Loucy (cell line): Measurements from ENCODE around the gene TBC1D24.

Experiments used
- H2AFZ ChIP-seq: fragments of 200-600 bp; sonication (generic); 2 replicates; pipeline ENCODE4 v1.6.0; 2016; ENCODE audit warnings: antibody characterized with exemption, mild to moderate bottlenecking, low read length, moderate library complexity
- H3F3A ChIP-seq: fragments of 200-600 bp; 2 replicates; pipeline ENCODE4 v1.6.0; 2016; ENCODE audit warnings: antibody characterized with exemption, low read depth, mild to moderate bottlenecking
- H3K27me3 ChIP-seq: fragments of 200-600 bp; sonication (generic); 2 replicates; pipeline ENCODE4 v1.6.1; 2014; ENCODE audit warnings: low read length, mild to moderate bottlenecking; ENCODE audit not compliant: insufficient read depth, poor library complexity, severe bottlenecking
- H3K36me3 ChIP-seq: fragments of 200-600 bp; sonication (generic); 2 replicates; pipeline ENCODE4 v1.6.1; 2016; ENCODE audit warnings: low read length; ENCODE audit not compliant: insufficient read depth
- H3K4me1 ChIP-seq: fragments of 200-600 bp; sonication (generic); 2 replicates; pipeline ENCODE4 v1.5.1; 2014; ENCODE audit warnings: low read length, mild to moderate bottlenecking; ENCODE audit not compliant: insufficient read depth, poor library complexity, severe bottlenecking
- H3K4me2 ChIP-seq: fragments of 200-600 bp; sonication (generic); 2 replicates; pipeline ENCODE4 v1.6.0; 2014; ENCODE audit warnings: antibody characterized with exemption, low read length, low read depth, mild to moderate bottlenecking; ENCODE audit not compliant: poor library complexity, severe bottlenecking
- H3K4me3 ChIP-seq: fragments of 200-600 bp; sonication (generic); 2 replicates; pipeline ENCODE4 v1.5.1; 2014; ENCODE audit warnings: low read length, mild to moderate bottlenecking, mixed read lengths; ENCODE audit not compliant: poor library complexity, severe bottlenecking
- H3K79me2 ChIP-seq: fragments of 200-600 bp; sonication (generic); 2 replicates; pipeline ENCODE4 v1.6.1; 2014; ENCODE audit warnings: low read length; ENCODE audit not compliant: insufficient read depth
- H3K9ac ChIP-seq: fragments of 200-600 bp; sonication (generic); 2 replicates; pipeline ENCODE4 v1.6.0; 2014; ENCODE audit warnings: mild to moderate bottlenecking, low read depth, low read length, moderate library complexity; ENCODE audit not compliant: poor library complexity, severe bottlenecking
- H3K9me2 ChIP-seq: fragments of 200-600 bp; sonication (generic); replicated peaks from 2 replicates; pipeline ENCODE4 v1.6.1; 2016; ENCODE audit warnings: low read depth, low read length, mixed read lengths
- H3K9me3 ChIP-seq: fragments of 200-600 bp; sonication (generic); 2 replicates; pipeline ENCODE4 v1.6.1; 2014; ENCODE audit warnings: mild to moderate bottlenecking, antibody characterized with exemption, low read length, low read depth; ENCODE audit not compliant: insufficient read depth
- H4K20me1 ChIP-seq: fragments of 200-600 bp; sonication (generic); 2 replicates; pipeline ENCODE4 v1.6.0; 2014; ENCODE audit warnings: antibody characterized with exemption, low read length, mild to moderate bottlenecking; ENCODE audit not compliant: insufficient read depth, poor library complexity, severe bottlenecking
- EZH2phosphoT487 ChIP-seq: fragments of 200-600 bp; IDR thresholded peaks from 2 replicates; pipeline ENCODE4 v1.6.1; 2018; ENCODE audit warnings: antibody characterized with exemption, mild to moderate bottlenecking, moderate library complexity, borderline replicate concordance
- TF ChIP-seq, protein P1 (sequence below): fragments of 200-600 bp; sonication (generic); conservative IDR thresholded peaks from 2 replicates; pipeline ENCODE4 v1.5.1; 2014; ENCODE audit warnings: mild to moderate bottlenecking, antibody characterized with exemption, low read length

Gene TBC1D24

DNA sequence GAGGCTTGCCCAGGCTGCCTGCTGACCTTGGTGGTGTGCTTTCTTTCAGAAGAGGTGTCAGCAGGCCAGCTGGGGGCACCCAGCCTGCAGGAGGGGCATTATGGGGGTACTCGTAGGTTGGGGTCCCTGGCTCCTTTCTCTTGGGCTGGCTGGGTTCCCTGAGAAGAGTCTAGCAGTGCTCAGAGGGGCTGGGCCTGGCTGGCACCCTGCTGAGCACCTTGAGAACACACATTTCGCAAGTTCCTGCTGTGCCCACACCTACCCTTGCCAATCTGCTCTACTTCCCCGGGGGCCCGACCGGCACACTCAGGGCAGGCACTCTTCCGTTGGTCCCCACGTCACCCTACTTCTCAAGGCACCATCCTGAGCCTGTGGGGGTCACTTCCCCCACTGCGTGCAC is 51.2 kb downstream of the TBC1D24 start:
- Histone ChIP-seq H3K9ac (no peak overlapping the region), H3K9me3 (no peaks in the 10 kb centered on the region), H3F3A (no peaks in the 10 kb centered on the region), H3K4me1 (no peaks in the 10 kb centered on the region), H3K9me2 (no peaks in the 10 kb centered on the region), H3K4me2 (no peak overlapping the region), H3K79me2 (no peaks in the 10 kb centered on the region), H4K20me1 (no peaks in the 10 kb centered on the region), H3K36me3 (no peaks in the 10 kb centered on the region), H3K27me3 (no peaks in the 10 kb centered on the region), H2AFZ (no peak overlapping the region), H3K4me3 (no peak overlapping the region)
- no peak for TF ChIP-seq EZH2phosphoT487
- TF ChIP-seq, protein P1, sequence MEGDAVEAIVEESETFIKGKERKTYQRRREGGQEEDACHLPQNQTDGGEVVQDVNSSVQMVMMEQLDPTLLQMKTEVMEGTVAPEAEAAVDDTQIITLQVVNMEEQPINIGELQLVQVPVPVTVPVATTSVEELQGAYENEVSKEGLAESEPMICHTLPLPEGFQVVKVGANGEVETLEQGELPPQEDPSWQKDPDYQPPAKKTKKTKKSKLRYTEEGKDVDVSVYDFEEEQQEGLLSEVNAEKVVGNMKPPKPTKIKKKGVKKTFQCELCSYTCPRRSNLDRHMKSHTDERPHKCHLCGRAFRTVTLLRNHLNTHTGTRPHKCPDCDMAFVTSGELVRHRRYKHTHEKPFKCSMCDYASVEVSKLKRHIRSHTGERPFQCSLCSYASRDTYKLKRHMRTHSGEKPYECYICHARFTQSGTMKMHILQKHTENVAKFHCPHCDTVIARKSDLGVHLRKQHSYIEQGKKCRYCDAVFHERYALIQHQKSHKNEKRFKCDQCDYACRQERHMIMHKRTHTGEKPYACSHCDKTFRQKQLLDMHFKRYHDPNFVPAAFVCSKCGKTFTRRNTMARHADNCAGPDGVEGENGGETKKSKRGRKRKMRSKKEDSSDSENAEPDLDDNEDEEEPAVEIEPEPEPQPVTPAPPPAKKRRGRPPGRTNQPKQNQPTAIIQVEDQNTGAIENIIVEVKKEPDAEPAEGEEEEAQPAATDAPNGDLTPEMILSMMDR, result no peak

DNA sequence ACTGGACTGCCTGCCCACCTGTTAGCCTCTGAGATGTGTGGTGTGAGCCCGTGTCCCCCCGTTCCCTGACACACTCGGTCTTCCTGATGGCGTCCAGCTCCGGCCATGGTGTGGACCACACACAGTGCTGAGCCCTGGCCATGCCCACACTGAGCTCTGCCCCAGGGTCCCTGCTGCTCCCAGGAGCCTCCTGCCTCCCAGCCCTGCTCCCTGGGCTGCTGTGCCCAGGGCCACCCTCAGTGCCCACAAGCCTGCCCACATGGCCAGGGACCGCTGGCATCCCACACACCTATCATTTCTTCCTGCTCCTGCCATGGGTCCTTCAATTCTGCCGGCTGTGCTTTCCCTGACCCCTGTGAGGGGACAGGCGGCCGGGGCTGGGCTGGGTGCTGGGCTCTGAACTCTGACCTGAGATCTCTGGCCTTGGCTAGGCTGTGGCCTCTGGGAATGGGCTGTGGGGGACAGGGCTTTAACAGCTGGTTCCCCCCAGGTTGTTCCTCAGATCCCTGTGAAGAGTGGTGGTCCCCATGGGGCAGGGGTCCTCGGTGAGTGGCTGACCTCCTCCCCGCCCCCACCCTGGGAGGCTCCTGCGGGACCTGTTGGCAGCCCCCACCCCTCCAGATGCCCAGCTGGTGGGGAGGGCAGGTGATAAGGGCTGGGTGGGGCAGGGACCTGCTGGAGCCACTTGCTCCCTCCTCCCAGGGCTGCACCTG is 52.3 kb downstream of the TBC1D24 start:
- no peak overlapping the region for H3K4me2 ChIP-seq
- H3K79me2 ChIP-seq, result no peaks in the 10 kb centered on the region
- no peaks in the 10 kb centered on the region for H3K36me3 ChIP-seq
- peaks cover 5% of the 10 kb centered on the region for H3K4me1 ChIP-seq
- TF ChIP-seq, protein P1, result no peak
- TF ChIP-seq EZH2phosphoT487, result no peak
- no peaks in the 10 kb centered on the region for H4K20me1 ChIP-seq
- H3K9me3 ChIP-seq, result no peaks in the 10 kb centered on the region
- H3K9me2 ChIP-seq, result no peaks in the 10 kb centered on the region
- no peaks in the 10 kb centered on the region for H3F3A ChIP-seq
- H3K27me3 ChIP-seq, result no peaks in the 10 kb centered on the region
- H3K4me3 ChIP-seq, result no peak overlapping the region
- H2AFZ ChIP-seq, result no peak overlapping the region
- no peak overlapping the region for H3K9ac ChIP-seq

DNA sequence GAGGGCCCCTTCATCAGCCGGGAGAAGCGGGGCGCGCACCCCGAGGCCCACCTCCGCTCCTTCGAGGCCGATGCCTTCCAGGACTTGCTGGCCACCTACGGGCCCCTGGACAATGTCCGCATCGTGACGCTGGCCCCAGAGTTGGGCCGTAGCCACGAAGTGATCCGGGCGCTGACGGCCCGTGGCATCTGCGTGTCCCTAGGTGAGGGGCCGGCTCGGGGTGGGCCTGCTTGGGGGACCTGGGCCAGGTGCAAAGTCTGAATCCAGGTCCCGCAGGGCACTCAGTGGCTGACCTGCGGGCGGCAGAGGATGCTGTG is 52.8 kb downstream of the TBC1D24 start:
- Histone ChIP-seq H4K20me1 (no peaks in the 10 kb centered on the region), H3K9me2 (no peaks in the 10 kb centered on the region), H3K9me3 (no peaks in the 10 kb centered on the region), H3K4me2 (no peak overlapping the region), H3K4me3 (no peak overlapping the region), H3K9ac (no peak overlapping the region), H3K79me2 (no peaks in the 10 kb centered on the region), H3K4me1 (peaks cover 9% of the 10 kb centered on the region), H3K27me3 (no peaks in the 10 kb centered on the region), H3K36me3 (no peaks in the 10 kb centered on the region), H3F3A (no peaks in the 10 kb centered on the region), H2AFZ (no peak overlapping the region)
- TF ChIP-seq, protein P1, result no peak
- TF ChIP-seq EZH2phosphoT487, result no peak
